DND-41 (cell line): ENCODE measurements around the gene CTTNBP2.

Experiments used
- ATAC-seq: fragments of 200-7000 bp; cut with Tn5 transposase; 3 replicates; pipeline ENCODE4 v1.9.1; 2021; ENCODE audit warnings: low read depth; ENCODE audit not compliant: insufficient read depth
- DNase-seq: peaks from one replicate; pipeline ENCODE4 v3.0.0-alpha.2; 2020
- H2AFZ ChIP-seq: 2 replicates; pipeline ENCODE4 v1.6.0; 2012; ENCODE audit warnings: low read depth, low read length
- H3K27ac ChIP-seq: 2 replicates; pipeline ENCODE4 v1.5.1; 2012; ENCODE audit warnings: low read length, inconsistent platforms
- H3K27me3 ChIP-seq: fragments of 200-600 bp; sonication (generic); 2 replicates; pipeline ENCODE4 v1.6.0; 2012; ENCODE audit warnings: low read length, mild to moderate bottlenecking, inconsistent platforms; ENCODE audit not compliant: insufficient read depth, poor library complexity
- H3K36me3 ChIP-seq: 2 replicates; pipeline ENCODE4 v1.5.1; 2012; ENCODE audit warnings: low read length, inconsistent platforms; ENCODE audit not compliant: insufficient read depth
- H3K4me1 ChIP-seq: 2 replicates; pipeline ENCODE4 v1.5.1; 2012; ENCODE audit warnings: mild to moderate bottlenecking, low read length; ENCODE audit not compliant: insufficient read depth
- H3K4me2 ChIP-seq: 2 replicates; pipeline ENCODE4 v1.6.0; 2012; ENCODE audit warnings: mild to moderate bottlenecking, moderate library complexity, low read length, inconsistent platforms; ENCODE audit not compliant: insufficient read depth
- H3K4me3 ChIP-seq, 2 experiments: fragments of 200-600 bp in 1 of 2; shearing (Covaris generic) in 1 of 2; 2 replicates each; pipeline ENCODE4 v1.5.1; 2012 to 2016; ENCODE audit warnings: inconsistent platforms in 2 of 2, low read length in 2 of 2, mild to moderate bottlenecking in 2 of 2, low read depth in 1 of 2, moderate library complexity in 1 of 2
- H3K79me2 ChIP-seq: 2 replicates; pipeline ENCODE4 v1.6.0; 2012; ENCODE audit warnings: low read length, inconsistent platforms; ENCODE audit not compliant: insufficient read depth
- H3K9ac ChIP-seq: 2 replicates; pipeline ENCODE4 v1.6.0; 2012; ENCODE audit warnings: low read depth, mild to moderate bottlenecking, inconsistent platforms, low read length, moderate library complexity
- H3K9me3 ChIP-seq: 2 replicates; pipeline ENCODE4 v1.5.1; 2012; ENCODE audit warnings: low read length, moderate library complexity, mild to moderate bottlenecking, inconsistent platforms; ENCODE audit not compliant: insufficient read depth, severe bottlenecking
- H4K20me1 ChIP-seq: 2 replicates; pipeline ENCODE4 v1.6.0; 2012; ENCODE audit warnings: low read length; ENCODE audit not compliant: insufficient read depth
- CTCF ChIP-seq: IDR thresholded peaks from 2 replicates; pipeline ENCODE4 v1.5.1; 2012; ENCODE audit warnings: borderline replicate concordance, low read length, moderate library complexity, mild to moderate bottlenecking; ENCODE audit not compliant: poor library complexity, severe bottlenecking; ENCODE audit errors: extremely low read depth
- EZH2 ChIP-seq: IDR thresholded peaks from 3 replicates; pipeline ENCODE4 v1.6.1; 2012; ENCODE audit warnings: borderline replicate concordance, low read depth, mild to moderate bottlenecking, moderate library complexity, low read length, inconsistent platforms; ENCODE audit not compliant: severe bottlenecking

Gene CTTNBP2

GRCh38 chr7:117882594-117882993 lies 9.4 kb upstream of the CTTNBP2 start:
- H2AFZ ChIP-seq, result no peak overlapping the region
- no peak overlapping the region for H3K27ac ChIP-seq
- H3K9ac ChIP-seq, result no peak overlapping the region
- H3K9me3 ChIP-seq, result no peaks in the 10 kb centered on the region
- no peak for TF ChIP-seq EZH2
- no peak overlapping the region for H3K4me2 ChIP-seq
- no peak overlapping the region for H3K4me3 ChIP-seq
- ATAC-seq (no peak), DNase-seq (no peak)
- H3K4me1 ChIP-seq, result no peaks in the 10 kb centered on the region
- H3K79me2 ChIP-seq, result no peaks in the 10 kb centered on the region
- H3K27me3 ChIP-seq, result no peaks in the 10 kb centered on the region
- H3K36me3 ChIP-seq, result no peaks in the 10 kb centered on the region
- no peaks in the 10 kb centered on the region for H4K20me1 ChIP-seq

- Histone ChIP-seq H3K4me3 (no peak overlapping the region), H3K9ac (no peak overlapping the region), H3K27me3 (peaks cover 2% of the 10 kb centered on the region), H2AFZ (no peak overlapping the region), H4K20me1 (no peaks in the 10 kb centered on the region), H3K4me1 (no peaks in the 10 kb centered on the region), H3K27ac (no peak overlapping the region), H3K36me3 (no peaks in the 10 kb centered on the region), H3K9me3 (no peaks in the 10 kb centered on the region), H3K4me2 (no peak overlapping the region), H3K79me2 (no peaks in the 10 kb centered on the region)
- TF ChIP-seq EZH2 (no peak), CTCF (no peak)
- no peak for ATAC-seq
- no peak for DNase-seq
Observed at GRCh38 chr7:117876761-117877160, 3.5 kb upstream of the CTTNBP2 start.

GRCh38 chr7:117875566-117875965 lies 2.3 kb upstream of the CTTNBP2 start:
- Histone ChIP-seq H4K20me1 (no peaks in the 10 kb centered on the region), H3K9me3 (no peaks in the 10 kb centered on the region), H3K4me2 (no peak overlapping the region), H3K9ac (no peak overlapping the region), H3K79me2 (no peaks in the 10 kb centered on the region), H3K27me3 (peaks cover 2% of the 10 kb centered on the region), H3K27ac (no peak overlapping the region), H2AFZ (no peak overlapping the region), H3K4me1 (no peaks in the 10 kb centered on the region), H3K36me3 (no peaks in the 10 kb centered on the region), H3K4me3 (no peak overlapping the region)
- ATAC-seq (no peak), DNase-seq (no peak)
- TF ChIP-seq EZH2 (no peak), CTCF (no peak)

GRCh38 chr7:117874191-117874700 lies 1.0 kb upstream of the CTTNBP2 start:
- TF ChIP-seq CTCF (no peak), EZH2 (no peak)
- DNase-seq (no peak), ATAC-seq (no peak)
- Histone ChIP-seq H3K27me3 (peaks cover 2% of the 10 kb centered on the region), H3K4me3 (no peak overlapping the region), H3K4me2 (no peak overlapping the region), H3K79me2 (no peaks in the 10 kb centered on the region), H3K36me3 (no peaks in the 10 kb centered on the region), H3K27ac (no peak overlapping the region), H3K4me1 (no peaks in the 10 kb centered on the region), H3K9me3 (no peaks in the 10 kb centered on the region), H4K20me1 (no peaks in the 10 kb centered on the region), H3K9ac (no peak overlapping the region), H2AFZ (no peak overlapping the region; the same call in 1 of the 2 replicates)
